ENCODE measurements around the gene MAP2K6.

MAP2K6 gene

DNA sequence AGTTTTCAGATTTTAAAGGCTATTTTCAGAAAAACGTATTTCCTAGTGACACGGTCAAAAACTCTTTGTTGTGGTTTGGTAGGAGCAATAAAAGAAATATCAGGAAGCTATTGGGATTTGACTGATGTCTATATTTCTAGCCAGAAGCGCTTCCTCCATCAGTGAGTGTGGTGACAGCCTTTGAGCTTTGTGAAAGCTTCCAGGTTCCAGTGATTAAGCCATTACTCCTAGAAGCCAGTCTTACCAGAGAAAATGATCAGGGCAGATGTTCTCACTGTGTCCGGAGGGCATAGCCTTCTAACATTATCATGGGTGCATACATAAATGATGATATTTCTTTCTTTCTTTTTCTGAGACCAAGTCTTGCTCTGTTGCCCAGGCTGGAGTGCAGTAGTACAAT is 39.6 kb downstream of the MAP2K6 start:
- no peaks in the 10 kb centered on the region for H3K9me3 ChIP-seq (ENCODE audit: insufficient read depth, low read length, severe bottlenecking)
- TF ChIP-seq EZH2 (IDR thresholded peaks at IDR 0.05; ENCODE audit: borderline replicate concordance, low read depth, low read length, severe bottlenecking), result no peak
- TF ChIP-seq, protein P1, sequence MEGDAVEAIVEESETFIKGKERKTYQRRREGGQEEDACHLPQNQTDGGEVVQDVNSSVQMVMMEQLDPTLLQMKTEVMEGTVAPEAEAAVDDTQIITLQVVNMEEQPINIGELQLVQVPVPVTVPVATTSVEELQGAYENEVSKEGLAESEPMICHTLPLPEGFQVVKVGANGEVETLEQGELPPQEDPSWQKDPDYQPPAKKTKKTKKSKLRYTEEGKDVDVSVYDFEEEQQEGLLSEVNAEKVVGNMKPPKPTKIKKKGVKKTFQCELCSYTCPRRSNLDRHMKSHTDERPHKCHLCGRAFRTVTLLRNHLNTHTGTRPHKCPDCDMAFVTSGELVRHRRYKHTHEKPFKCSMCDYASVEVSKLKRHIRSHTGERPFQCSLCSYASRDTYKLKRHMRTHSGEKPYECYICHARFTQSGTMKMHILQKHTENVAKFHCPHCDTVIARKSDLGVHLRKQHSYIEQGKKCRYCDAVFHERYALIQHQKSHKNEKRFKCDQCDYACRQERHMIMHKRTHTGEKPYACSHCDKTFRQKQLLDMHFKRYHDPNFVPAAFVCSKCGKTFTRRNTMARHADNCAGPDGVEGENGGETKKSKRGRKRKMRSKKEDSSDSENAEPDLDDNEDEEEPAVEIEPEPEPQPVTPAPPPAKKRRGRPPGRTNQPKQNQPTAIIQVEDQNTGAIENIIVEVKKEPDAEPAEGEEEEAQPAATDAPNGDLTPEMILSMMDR (IDR thresholded peaks at IDR 0.05; ENCODE audit: borderline replicate concordance, extremely low read depth, low read length, poor library complexity, severe bottlenecking), result no peak
- no peaks in the 10 kb centered on the region for H3K79me2 ChIP-seq (ENCODE audit: insufficient read depth, low read length)
- H3K4me2 ChIP-seq (ENCODE audit: insufficient read depth, low read length), result no peak overlapping the region
- H2AFZ ChIP-seq (ENCODE audit: low read depth, low read length), result no peak overlapping the region
- H3K27ac ChIP-seq (ENCODE audit: low read length), result no peak overlapping the region
- no peak overlapping the region for H3K9ac ChIP-seq (ENCODE audit: low read depth, low read length)
- H3K4me3 ChIP-seq (ENCODE audit: low read depth in 1 of 2, low read length in 2 of 2), result no peak overlapping the region
- H4K20me1 ChIP-seq (ENCODE audit: insufficient read depth, low read length), result peaks cover 8% of the 10 kb centered on the region; the same call in 1 of the 2 replicates
- ATAC-seq (ENCODE audit: insufficient read depth, low read depth) (no peak), DNase-seq (no peak)
- H3K36me3 ChIP-seq (ENCODE audit: insufficient read depth, low read length), result no peaks in the 10 kb centered on the region
- no peaks in the 10 kb centered on the region for H3K27me3 ChIP-seq (ENCODE audit: insufficient read depth, low read length, poor library complexity)
- H3K4me1 ChIP-seq (ENCODE audit: insufficient read depth, low read length), result no peaks in the 10 kb centered on the region

DNA sequence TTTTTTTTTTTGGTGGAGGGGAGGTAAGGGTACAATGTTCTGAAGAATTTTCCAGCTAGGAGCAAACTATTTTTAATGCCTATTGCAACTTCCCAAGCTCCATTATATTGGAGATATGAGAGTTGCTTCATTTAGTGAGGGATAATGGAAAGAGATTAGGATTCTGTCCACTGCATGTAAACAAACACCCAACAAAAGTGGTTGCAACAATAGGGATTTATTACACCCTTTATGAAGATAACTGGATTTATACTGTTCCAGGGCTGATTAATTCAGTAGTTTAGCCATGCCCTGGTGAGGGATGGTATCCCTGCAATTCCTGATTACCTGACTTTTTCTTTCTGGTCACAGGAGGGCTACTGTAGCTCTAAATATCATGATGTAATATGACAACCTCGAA is 40.5 kb downstream of the MAP2K6 start:
- no peak overlapping the region for H2AFZ ChIP-seq (ENCODE audit: low read depth, low read length)
- H3K4me2 ChIP-seq (ENCODE audit: insufficient read depth, low read length), result no peak overlapping the region
- H3K27me3 ChIP-seq (ENCODE audit: insufficient read depth, low read length, poor library complexity), result no peaks in the 10 kb centered on the region
- no peak overlapping the region for H3K9ac ChIP-seq (ENCODE audit: low read depth, low read length)
- no peaks in the 10 kb centered on the region for H3K9me3 ChIP-seq (ENCODE audit: insufficient read depth, low read length, severe bottlenecking)
- H3K79me2 ChIP-seq (ENCODE audit: insufficient read depth, low read length), result no peaks in the 10 kb centered on the region
- H3K4me1 ChIP-seq (ENCODE audit: insufficient read depth, low read length), result no peaks in the 10 kb centered on the region
- H4K20me1 ChIP-seq (ENCODE audit: insufficient read depth, low read length), result peaks cover 8% of the 10 kb centered on the region; the same call in 1 of the 2 replicates
- TF ChIP-seq, protein P1 (IDR thresholded peaks at IDR 0.05; ENCODE audit: borderline replicate concordance, extremely low read depth, low read length, poor library complexity, severe bottlenecking), result no peak
- no peak for TF ChIP-seq EZH2 (IDR thresholded peaks at IDR 0.05; ENCODE audit: borderline replicate concordance, low read depth, low read length, severe bottlenecking)
- no peak overlapping the region for H3K4me3 ChIP-seq (ENCODE audit: low read depth in 1 of 2, low read length in 2 of 2)
- H3K27ac ChIP-seq (ENCODE audit: low read length), result no peak overlapping the region
- DNase-seq, result no peak
- H3K36me3 ChIP-seq (ENCODE audit: insufficient read depth, low read length), result no peaks in the 10 kb centered on the region
- no peak for ATAC-seq (ENCODE audit: insufficient read depth, low read depth)

DNA sequence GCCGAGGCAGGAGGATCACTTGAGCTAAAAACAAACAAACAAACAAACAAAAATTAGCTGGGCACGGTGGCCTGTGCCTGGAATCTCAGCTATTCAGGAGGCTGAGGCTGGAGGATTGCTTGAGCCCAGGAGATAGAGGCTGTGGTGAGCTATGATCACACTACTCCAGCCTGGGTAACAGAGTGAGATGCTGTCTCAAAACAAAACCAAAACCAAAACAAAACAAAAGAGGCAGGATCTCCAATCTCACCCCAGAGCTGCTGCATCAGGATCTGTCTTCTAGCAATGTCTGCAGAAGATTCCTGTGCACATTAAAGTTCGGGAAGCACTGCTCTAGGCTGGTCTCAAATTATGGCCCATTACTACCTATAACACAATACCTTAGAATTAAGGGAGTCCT is 43.1 kb downstream of the MAP2K6 start:
- Histone ChIP-seq H3K79me2 (ENCODE audit: insufficient read depth, low read length) (no peaks in the 10 kb centered on the region), H3K27ac (ENCODE audit: low read length) (no peak overlapping the region), H4K20me1 (ENCODE audit: insufficient read depth, low read length) (0 out of 2 replicates have a peak, but pooled peaks cover 5% of the 10 kb centered on the region), H3K4me1 (ENCODE audit: insufficient read depth, low read length) (no peaks in the 10 kb centered on the region), H2AFZ (ENCODE audit: low read depth, low read length) (no peak overlapping the region), H3K36me3 (ENCODE audit: insufficient read depth, low read length) (no peaks in the 10 kb centered on the region), H3K9ac (ENCODE audit: low read depth, low read length) (no peak overlapping the region), H3K4me3 (ENCODE audit: low read depth in 1 of 2, low read length in 2 of 2) (no peak overlapping the region), H3K4me2 (ENCODE audit: insufficient read depth, low read length) (no peak overlapping the region), H3K27me3 (ENCODE audit: insufficient read depth, low read length, poor library complexity) (no peaks in the 10 kb centered on the region), H3K9me3 (ENCODE audit: insufficient read depth, low read length, severe bottlenecking) (no peaks in the 10 kb centered on the region)
- TF ChIP-seq, protein P1 (IDR thresholded peaks at IDR 0.05; ENCODE audit: borderline replicate concordance, extremely low read depth, low read length, poor library complexity, severe bottlenecking), result no peak
- no peak for TF ChIP-seq EZH2 (IDR thresholded peaks at IDR 0.05; ENCODE audit: borderline replicate concordance, low read depth, low read length, severe bottlenecking)
- ATAC-seq (ENCODE audit: insufficient read depth, low read depth), result peak; percentile 58; the same call in 2 of the 3 replicates
- no peak for DNase-seq
